Peyer's patch (tissue), 4 donors: ENCODE results near the gene DHX32.

Experiments
- POLR2A ChIP-seq, 2 donors: fragments of 450-650 bp; IDR thresholded peaks; one replicate each; pipeline ENCODE4 v1.5.1; 2017; ENCODE audit warnings: antibody characterized with exemption in 2 of 2, mild to moderate bottlenecking in 2 of 2, moderate library complexity in 2 of 2
- TF ChIP-seq, protein P1 (sequence below), 6 experiments: fragments of 450-650 bp in 4 of 6; fragments of 200-600 bp in 2 of 6; sonication (generic) in 1 of 6; IDR thresholded peaks; one replicate each; pipeline ENCODE4 v1.5.1; 2017 to 2019; ENCODE audit warnings: antibody characterized with exemption in 6 of 6, mild to moderate bottlenecking in 3 of 6, moderate library complexity in 1 of 6

DNA sequence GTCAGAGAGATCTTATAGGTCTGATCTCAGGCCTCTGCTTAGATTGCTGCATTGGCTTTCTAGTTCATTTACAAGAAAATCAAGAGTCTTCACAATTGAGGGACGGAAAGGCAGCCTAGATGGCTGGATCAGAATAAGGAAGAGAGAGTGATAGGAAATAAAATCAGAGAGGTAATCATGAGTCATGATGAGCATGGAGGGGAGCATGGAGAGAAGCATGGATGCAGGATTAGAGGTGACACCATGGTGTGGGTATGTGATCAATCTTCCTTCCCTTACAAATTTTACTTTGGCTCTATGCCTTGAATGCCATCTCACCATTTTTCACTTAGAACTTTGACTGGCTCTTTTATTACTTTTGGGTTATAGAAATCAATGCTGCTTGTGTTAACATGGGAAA lies 56.4 kb downstream of the DHX32 start:
- TF ChIP-seq, protein P1, sequence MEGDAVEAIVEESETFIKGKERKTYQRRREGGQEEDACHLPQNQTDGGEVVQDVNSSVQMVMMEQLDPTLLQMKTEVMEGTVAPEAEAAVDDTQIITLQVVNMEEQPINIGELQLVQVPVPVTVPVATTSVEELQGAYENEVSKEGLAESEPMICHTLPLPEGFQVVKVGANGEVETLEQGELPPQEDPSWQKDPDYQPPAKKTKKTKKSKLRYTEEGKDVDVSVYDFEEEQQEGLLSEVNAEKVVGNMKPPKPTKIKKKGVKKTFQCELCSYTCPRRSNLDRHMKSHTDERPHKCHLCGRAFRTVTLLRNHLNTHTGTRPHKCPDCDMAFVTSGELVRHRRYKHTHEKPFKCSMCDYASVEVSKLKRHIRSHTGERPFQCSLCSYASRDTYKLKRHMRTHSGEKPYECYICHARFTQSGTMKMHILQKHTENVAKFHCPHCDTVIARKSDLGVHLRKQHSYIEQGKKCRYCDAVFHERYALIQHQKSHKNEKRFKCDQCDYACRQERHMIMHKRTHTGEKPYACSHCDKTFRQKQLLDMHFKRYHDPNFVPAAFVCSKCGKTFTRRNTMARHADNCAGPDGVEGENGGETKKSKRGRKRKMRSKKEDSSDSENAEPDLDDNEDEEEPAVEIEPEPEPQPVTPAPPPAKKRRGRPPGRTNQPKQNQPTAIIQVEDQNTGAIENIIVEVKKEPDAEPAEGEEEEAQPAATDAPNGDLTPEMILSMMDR (IDR thresholded peaks at IDR 0.05): no peak
- TF ChIP-seq POLR2A (IDR thresholded peaks at IDR 0.05): no peak
